Measurements from ENCODE around the gene ABCC10.

The ABCC10 gene

GRCh38 chr6:43481591-43482236, 54.4 kb downstream of the ABCC10 start:
- Histone ChIP-seq H3K27ac (ENCODE audit: low read depth, low read length) (no peak overlapping the region), H2BK120ac (ENCODE audit: low read depth, low read length) (no peak overlapping the region), H3K23ac (ENCODE audit: low read length) (no peak overlapping the region), H4K5ac (ENCODE audit: low read length) (no peak overlapping the region), H2BK15ac (replicated peaks; ENCODE audit: low read depth) (no peak overlapping the region), H3K18ac (ENCODE audit: low read length) (no peak overlapping the region), H3K9ac (ENCODE audit: low read length) (no peak overlapping the region), H2AK5ac (ENCODE audit: low read length) (no peak overlapping the region), H3K4me1 (ENCODE audit: control insufficient read depth, low read depth, low read length) (peaks cover 9% of the 10 kb centered on the region), H3K36me3 (ENCODE audit: control insufficient read depth, insufficient read depth, low read length) (peaks cover 2% of the 10 kb centered on the region), H3K4me2 (ENCODE audit: low read length) (no peak overlapping the region), H3K56ac (ENCODE audit: low read length) (no peak overlapping the region), H4K8ac (ENCODE audit: low read depth, low read length) (no peak overlapping the region), H3K79me2 (ENCODE audit: control insufficient read depth, insufficient read depth, low read length) (peaks cover 33% of the 10 kb centered on the region), H3K79me1 (ENCODE audit: low read length) (peaks cover 35% of the 10 kb centered on the region), H2BK5ac (ENCODE audit: low read length) (no peak overlapping the region), H3K4ac (ENCODE audit: low read depth, low read length) (no peak overlapping the region), H3K27me3 (ENCODE audit: insufficient read depth, low read length, poor library complexity) (no peaks in the 10 kb centered on the region), H3K4me3 (ENCODE audit: low read length) (no peak overlapping the region)
- peak; percentile 77 for DNase-seq
- WGBS (ENCODE audit: extremely low coverage, insufficient coverage, low lambda C conversion rate) = no CpG with 5 or more reads among the region's 11 CpGs

- Histone ChIP-seq H3K4me2 (ENCODE audit: low read length) (no peak overlapping the region), H2AK5ac (ENCODE audit: low read length) (no peak overlapping the region), H3K27ac (ENCODE audit: low read depth, low read length) (no peak overlapping the region), H3K79me2 (ENCODE audit: control insufficient read depth, insufficient read depth, low read length) (peaks cover 21% of the 10 kb centered on the region), H3K4me3 (ENCODE audit: low read length) (no peak overlapping the region), H3K4me1 (ENCODE audit: control insufficient read depth, low read depth, low read length) (no peaks in the 10 kb centered on the region), H2BK120ac (ENCODE audit: low read depth, low read length) (no peak overlapping the region), H2BK15ac (replicated peaks; ENCODE audit: low read depth) (no peak overlapping the region), H3K56ac (ENCODE audit: low read length) (no peak overlapping the region), H3K9ac (ENCODE audit: low read length) (no peak overlapping the region), H4K8ac (ENCODE audit: low read depth, low read length) (no peak overlapping the region), H4K5ac (ENCODE audit: low read length) (no peak overlapping the region), H3K36me3 (ENCODE audit: control insufficient read depth, insufficient read depth, low read length) (peaks cover 2% of the 10 kb centered on the region), H2BK5ac (ENCODE audit: low read length) (no peak overlapping the region), H3K27me3 (ENCODE audit: insufficient read depth, low read length, poor library complexity) (no peaks in the 10 kb centered on the region), H3K79me1 (ENCODE audit: low read length) (peaks cover 30% of the 10 kb centered on the region), H3K23ac (ENCODE audit: low read length) (no peak overlapping the region), H3K18ac (ENCODE audit: low read length) (no peak overlapping the region), H3K4ac (ENCODE audit: low read depth, low read length) (no peak overlapping the region)
- no peak for DNase-seq
- WGBS (ENCODE audit: extremely low coverage, insufficient coverage, low lambda C conversion rate) = no CpG with 5 or more reads among the region's 4 CpGs
Measured at GRCh38 chr6:43488667-43489276, 61.4 kb downstream of the ABCC10 start.

GRCh38 chr6:43489277-43490072, 62.1 kb downstream of the ABCC10 start:
- Histone ChIP-seq H2AK5ac (ENCODE audit: low read length) (no peak overlapping the region), H3K79me1 (ENCODE audit: low read length) (peaks cover 34% of the 10 kb centered on the region), H4K8ac (ENCODE audit: low read depth, low read length) (no peak overlapping the region), H3K56ac (ENCODE audit: low read length) (no peak overlapping the region), H2BK15ac (replicated peaks; ENCODE audit: low read depth) (no peak overlapping the region), H3K4me2 (ENCODE audit: low read length) (no peak overlapping the region), H2BK5ac (ENCODE audit: low read length) (no peak overlapping the region), H3K27ac (ENCODE audit: low read depth, low read length) (no peak overlapping the region), H3K23ac (ENCODE audit: low read length) (no peak overlapping the region), H3K79me2 (ENCODE audit: control insufficient read depth, insufficient read depth, low read length) (peaks cover 24% of the 10 kb centered on the region), H3K27me3 (ENCODE audit: insufficient read depth, low read length, poor library complexity) (no peaks in the 10 kb centered on the region), H3K36me3 (ENCODE audit: control insufficient read depth, insufficient read depth, low read length) (peaks cover 2% of the 10 kb centered on the region), H3K18ac (ENCODE audit: low read length) (no peak overlapping the region), H3K4me3 (ENCODE audit: low read length) (no peak overlapping the region), H4K5ac (ENCODE audit: low read length) (no peak overlapping the region), H2BK120ac (ENCODE audit: low read depth, low read length) (no peak overlapping the region), H3K4ac (ENCODE audit: low read depth, low read length) (no peak overlapping the region), H3K9ac (ENCODE audit: low read length) (no peak overlapping the region), H3K4me1 (ENCODE audit: control insufficient read depth, low read depth, low read length) (no peaks in the 10 kb centered on the region)
- DNase-seq = no peak
- no CpG with 5 or more reads among the region's 12 CpGs for WGBS (ENCODE audit: extremely low coverage, insufficient coverage, low lambda C conversion rate)

- DNase-seq = no peak
- Histone ChIP-seq H3K23ac (ENCODE audit: low read length) (no peak overlapping the region), H3K9ac (ENCODE audit: low read length) (no peak overlapping the region), H3K4me2 (ENCODE audit: low read length) (no peak overlapping the region), H3K4me1 (ENCODE audit: control insufficient read depth, low read depth, low read length) (no peaks in the 10 kb centered on the region), H3K27me3 (ENCODE audit: insufficient read depth, low read length, poor library complexity) (no peaks in the 10 kb centered on the region), H3K56ac (ENCODE audit: low read length) (no peak overlapping the region), H4K5ac (ENCODE audit: low read length) (no peak overlapping the region), H2BK5ac (ENCODE audit: low read length) (no peak overlapping the region), H4K8ac (ENCODE audit: low read depth, low read length) (no peak overlapping the region), H3K4ac (ENCODE audit: low read depth, low read length) (no peak overlapping the region), H2BK120ac (ENCODE audit: low read depth, low read length) (no peak overlapping the region), H3K18ac (ENCODE audit: low read length) (no peak overlapping the region), H2AK5ac (ENCODE audit: low read length) (no peak overlapping the region), H3K36me3 (ENCODE audit: control insufficient read depth, insufficient read depth, low read length) (peaks cover under 1% of the 10 kb centered on the region), H3K79me1 (ENCODE audit: low read length) (peaks cover 35% of the 10 kb centered on the region), H3K79me2 (ENCODE audit: control insufficient read depth, insufficient read depth, low read length) (peaks cover 24% of the 10 kb centered on the region), H2BK15ac (replicated peaks; ENCODE audit: low read depth) (no peak overlapping the region), H3K4me3 (ENCODE audit: low read length) (no peak overlapping the region), H3K27ac (ENCODE audit: low read depth, low read length) (no peak overlapping the region)
- WGBS (ENCODE audit: extremely low coverage, insufficient coverage, low lambda C conversion rate) = no CpG with 5 or more reads among the region's 6 CpGs
Measured at GRCh38 chr6:43490523-43490939, 63.2 kb downstream of the ABCC10 start.

GRCh38 chr6:43491750-43492661, 64.7 kb downstream of the ABCC10 start:
- Histone ChIP-seq H3K4me3 (ENCODE audit: low read length) (no peak overlapping the region), H4K5ac (ENCODE audit: low read length) (no peak overlapping the region), H3K79me1 (ENCODE audit: low read length) (peaks cover 31% of the 10 kb centered on the region), H4K8ac (ENCODE audit: low read depth, low read length) (no peak overlapping the region), H3K23ac (ENCODE audit: low read length) (no peak overlapping the region), H3K4me1 (ENCODE audit: control insufficient read depth, low read depth, low read length) (peaks cover 2% of the 10 kb centered on the region), H2BK120ac (ENCODE audit: low read depth, low read length) (no peak overlapping the region), H3K36me3 (ENCODE audit: control insufficient read depth, insufficient read depth, low read length) (no peaks in the 10 kb centered on the region), H2BK5ac (ENCODE audit: low read length) (no peak overlapping the region), H3K27ac (ENCODE audit: low read depth, low read length) (no peak overlapping the region), H3K56ac (ENCODE audit: low read length) (no peak overlapping the region), H3K79me2 (ENCODE audit: control insufficient read depth, insufficient read depth, low read length) (peaks cover 21% of the 10 kb centered on the region), H2AK5ac (ENCODE audit: low read length) (no peak overlapping the region), H3K4ac (ENCODE audit: low read depth, low read length) (no peak overlapping the region), H3K9ac (ENCODE audit: low read length) (no peak overlapping the region), H3K18ac (ENCODE audit: low read length) (no peak overlapping the region), H3K4me2 (ENCODE audit: low read length) (no peak overlapping the region), H2BK15ac (replicated peaks; ENCODE audit: low read depth) (no peak overlapping the region), H3K27me3 (ENCODE audit: insufficient read depth, low read length, poor library complexity) (no peaks in the 10 kb centered on the region)
- no peak for DNase-seq
- no CpG with 5 or more reads among the region's 10 CpGs for WGBS (ENCODE audit: extremely low coverage, insufficient coverage, low lambda C conversion rate)

Data from mesendoderm (in vitro differentiated cells).